Tibial nerve (tissue), 4 donors: ENCODE measurements around the gene KHNYN. TPM values are rescaled to one million over a fixed set of nuclear protein-coding genes. Genes with fewer than 3 reads are reported as not detected.

Experiments used
- DNase-seq, 2 donors: peaks; one replicate each; pipeline ENCODE4 v3.0.0-alpha.2; 2019; ENCODE audit warnings: low spot score in 2 of 2
- H3K27ac ChIP-seq, 4 donors: fragments of 200-600 bp; sonication (generic) in 3 of 4; one replicate each; pipeline ENCODE4 v1.5.1; 2017 to 2019; ENCODE audit warnings: mild to moderate bottlenecking in 1 of 4
- H3K27me3 ChIP-seq, 2 donors: fragments of 200-600 bp; sonication (generic) in 1 of 2; one replicate each; pipeline versions ENCODE4 v1.5.1 to v1.6.0; 2017 to 2019
- H3K36me3 ChIP-seq, 3 donors: fragments of 200-600 bp; sonication (generic); one replicate each; pipeline ENCODE4 v1.5.1; 2018 to 2019
- H3K4me1 ChIP-seq, 4 donors: fragments of 200-600 bp; sonication (generic) in 3 of 4; one replicate each; pipeline ENCODE4 v1.5.1; 2017 to 2019
- H3K4me3 ChIP-seq, 4 donors: fragments of 200-600 bp; sonication (generic) in 3 of 4; one replicate each; pipeline ENCODE4 v1.5.1; 2017 to 2019; ENCODE audit warnings: mild to moderate bottlenecking in 1 of 4, moderate library complexity in 1 of 4
- H3K9me3 ChIP-seq, 4 donors: fragments of 200-600 bp; sonication (generic) in 3 of 4; one replicate each; pipeline ENCODE4 v1.5.1; 2017 to 2019
- CTCF ChIP-seq, 5 experiments: fragments of 200-600 bp in 3 of 5; fragments of 450-650 bp in 2 of 5; sonication (generic) in 3 of 5; IDR thresholded peaks; one replicate each; pipeline ENCODE4 v1.5.1; 2016 to 2019; ENCODE audit warnings: antibody characterized with exemption in 5 of 5, mild to moderate bottlenecking in 3 of 5, moderate library complexity in 2 of 5
- EP300 ChIP-seq, 2 donors: sonication (generic); formaldehyde crosslinking; IDR thresholded peaks; one replicate each; pipeline ENCODE4 v1.6.1; 2017; ENCODE audit warnings: antibody characterized with exemption in 2 of 2, mild to moderate bottlenecking in 1 of 2
- POLR2A ChIP-seq, 2 donors: fragments of 450-650 bp; IDR thresholded peaks; one replicate each; pipeline ENCODE4 v1.6.1; 2017; ENCODE audit warnings: antibody characterized with exemption in 2 of 2, mild to moderate bottlenecking in 2 of 2, moderate library complexity in 2 of 2
- WGBS, 2 donors: methylation state at CpG; one replicate each; pipeline ENCODE4 v1.1.5; 2018; 5-methylcytosine and 5-hydroxymethylcytosine counted together
- total RNA-seq, 4 donors: library from RNA; depleted of rRNA; stranded (reverse); fragments of >200 nt; gene quantifications; one replicate each; pipeline ENCODE4 v1.1.0, GENCODE V29; 2016

The KHNYN gene
- total RNA-seq, 4 donors from 2014 or later: 66.8 to 106 (median 84.5) TPM

DNA sequence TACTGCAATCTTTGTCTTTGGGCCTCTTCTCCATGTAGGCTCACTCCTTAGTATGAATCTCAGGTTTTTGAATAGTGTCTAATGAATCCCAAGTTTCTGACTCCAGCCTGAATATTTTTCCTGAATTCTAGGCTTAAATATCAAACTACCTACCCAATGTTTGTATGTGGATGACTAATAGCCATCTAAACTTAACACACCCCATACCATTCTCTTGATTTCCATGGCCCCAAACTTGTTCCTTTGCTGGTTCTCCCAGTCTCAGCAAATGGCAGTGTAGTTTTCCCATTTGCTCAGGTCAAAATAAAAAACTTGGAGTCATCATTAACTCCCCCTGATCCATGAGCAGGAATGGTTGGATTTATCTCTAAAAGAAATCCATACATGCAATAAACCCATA, 31.6 kb downstream of the KHNYN start:
- no peaks in the 10 kb centered on the region for H3K27me3 ChIP-seq
- H3K9me3 ChIP-seq: peaks cover 0 to 5% (median 0%) of the 10 kb centered on the region in 4 donors
- DNase-seq: no peak
- no peaks in the 10 kb centered on the region for H3K4me1 ChIP-seq
- H3K4me3 ChIP-seq: no peak overlapping the region
- TF ChIP-seq EP300 (IDR thresholded peaks at IDR 0.05) (no peak), CTCF (IDR thresholded peaks at IDR 0.05) (no peak), POLR2A (IDR thresholded peaks at IDR 0.05) (no peak)
- peaks cover 0 to 42% (median 0%) of the 10 kb centered on the region in 3 donors for H3K36me3 ChIP-seq
- H3K27ac ChIP-seq: no peak overlapping the region

GRCh38 chr14:24463017-24463883, 33.5 kb downstream of the KHNYN start:
- DNase-seq: no peak
- H3K9me3 ChIP-seq: no peaks in the 10 kb centered on the region
- H3K4me1 ChIP-seq: no peaks in the 10 kb centered on the region
- H3K27me3 ChIP-seq: no peaks in the 10 kb centered on the region
- TF ChIP-seq EP300 (IDR thresholded peaks at IDR 0.05) (no peak), POLR2A (IDR thresholded peaks at IDR 0.05) (no peak), CTCF (IDR thresholded peaks at IDR 0.05) (no peak)
- peaks cover 0 to 28% (median 0%) of the 10 kb centered on the region in 3 donors for H3K36me3 ChIP-seq
- whole genome bisulfite sequencing, 2 donors: 45 to 68% methylated on average over 5 of the region's 5 CpGs
- no peak overlapping the region for H3K4me3 ChIP-seq
- no peak overlapping the region for H3K27ac ChIP-seq

- Histone ChIP-seq H3K36me3 (peaks cover 0 to 22% (median 0%) of the 10 kb centered on the region in 3 donors), H3K9me3 (peaks cover 0 to 4% (median 0%) of the 10 kb centered on the region in 4 donors), H3K27ac (no peak overlapping the region), H3K27me3 (no peaks in the 10 kb centered on the region), H3K4me3 (no peak overlapping the region), H3K4me1 (no peaks in the 10 kb centered on the region)
- WGBS, 2 donors: 58 to 68% methylated on average over 4 of the region's 4 CpGs
- no peak for DNase-seq
- TF ChIP-seq EP300 (IDR thresholded peaks at IDR 0.05) (no peak), CTCF (IDR thresholded peaks at IDR 0.05) (no peak)
These were observed 34.4 kb downstream of the KHNYN start for GRCh38 chr14:24463884-24464785.

DNA sequence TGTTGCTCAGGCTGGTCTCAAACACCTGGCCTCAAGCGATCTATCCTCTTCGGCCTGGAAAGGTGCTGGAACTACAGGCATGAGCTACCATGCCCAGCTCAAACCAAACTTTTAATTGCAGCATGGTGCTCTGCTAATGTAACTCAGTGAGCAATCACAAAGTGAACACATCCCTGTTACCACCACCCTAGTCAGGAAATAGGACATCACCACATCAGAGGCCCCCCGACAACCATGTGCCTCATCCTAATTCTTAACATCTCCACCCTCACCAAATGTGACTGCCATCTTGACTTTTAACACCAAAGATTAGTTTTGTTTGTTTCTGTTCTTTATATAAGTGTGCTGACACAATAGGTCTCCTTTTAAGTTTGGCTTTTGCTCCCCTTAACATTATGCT, 35.6 kb downstream of the KHNYN start:
- H3K36me3 ChIP-seq: peaks cover 0 to 14% (median 0%) of the 10 kb centered on the region in 3 donors
- no peaks in the 10 kb centered on the region for H3K27me3 ChIP-seq
- TF ChIP-seq CTCF (IDR thresholded peaks at IDR 0.05): no peak
- no peak for TF ChIP-seq POLR2A (IDR thresholded peaks at IDR 0.05)
- no peak for TF ChIP-seq EP300 (IDR thresholded peaks at IDR 0.05)
- no peak overlapping the region for H3K4me3 ChIP-seq
- 88 to 98% methylated on average over 3 of the region's 3 CpGs for WGBS, 2 donors
- peaks cover 0 to 4% (median 0%) of the 10 kb centered on the region in 4 donors for H3K9me3 ChIP-seq
- no peak for DNase-seq
- H3K4me1 ChIP-seq: no peaks in the 10 kb centered on the region
- no peak overlapping the region for H3K27ac ChIP-seq
